Stimulated activated effector memory CD8-positive, alpha-beta T cell treated with anti-CD3 and anti-CD28 coated beads, Interleukin-12 subunit alpha, Interleukin-12 subunit beta, amount 100 ng/mL, for 72 hours (primary cell): ENCODE results near the gene ZDHHC22.

Experiments used
- ATAC-seq: fragments of 150-1000 bp; cut with Tn5 transposase; 2 replicates; pipeline ENCODE4 v1.10.0; 2021
- DNase-seq, 2 donors: peaks; one replicate each; pipeline ENCODE4 v3.0.0; 2021 to 2022; ENCODE audit warnings: low spot score in 2 of 2
- H3K27ac Mint-ChIP-seq: one replicate; pipeline ENCODE4 v1.8.0; 2022; ENCODE audit warnings: mild to moderate bottlenecking, mixed read lengths
- H3K36me3 Mint-ChIP-seq: one replicate; pipeline ENCODE4 v1.8.0; 2022; ENCODE audit warnings: mild to moderate bottlenecking, mixed read lengths
- H3K4me1 Mint-ChIP-seq: one replicate; pipeline ENCODE4 v1.8.0; 2022; ENCODE audit warnings: mixed read lengths
- H3K4me3 Mint-ChIP-seq: one replicate; pipeline ENCODE4 v1.8.0; 2022; ENCODE audit warnings: mild to moderate bottlenecking, mixed read lengths
- H3K9me3 Mint-ChIP-seq: one replicate; pipeline ENCODE4 v1.8.0; 2022; ENCODE audit warnings: mixed read lengths

The ZDHHC22 gene

GRCh38 chr14:77088645-77089044 lies 52.9 kb downstream of the ZDHHC22 start:
- H3K4me3 Mint-ChIP-seq = no peak overlapping the region
- no peak overlapping the region for H3K27ac Mint-ChIP-seq
- ATAC-seq = no peak
- no peaks in the 10 kb centered on the region for H3K4me1 Mint-ChIP-seq
- no peak for DNase-seq
- no peaks in the 10 kb centered on the region for H3K36me3 Mint-ChIP-seq
- H3K9me3 Mint-ChIP-seq = peaks cover 3% of the 10 kb centered on the region

- H3K36me3 Mint-ChIP-seq = no peaks in the 10 kb centered on the region
- H3K9me3 Mint-ChIP-seq = peaks cover 3% of the 10 kb centered on the region
- ATAC-seq = no peak
- H3K4me1 Mint-ChIP-seq = no peaks in the 10 kb centered on the region
- DNase-seq = no peak
- H3K4me3 Mint-ChIP-seq = no peak overlapping the region
- no peak overlapping the region for H3K27ac Mint-ChIP-seq
Observed at GRCh38 chr14:77088219-77088618, 53.4 kb downstream of the ZDHHC22 start.

- no peak for DNase-seq
- Mint-ChIP-seq H3K36me3 (no peaks in the 10 kb centered on the region), H3K9me3 (peaks cover 3% of the 10 kb centered on the region), H3K4me1 (no peaks in the 10 kb centered on the region), H3K27ac (no peak overlapping the region), H3K4me3 (no peak overlapping the region)
- ATAC-seq = no peak
Observed at GRCh38 chr14:77087631-77088030, 54.0 kb downstream of the ZDHHC22 start.

DNA sequence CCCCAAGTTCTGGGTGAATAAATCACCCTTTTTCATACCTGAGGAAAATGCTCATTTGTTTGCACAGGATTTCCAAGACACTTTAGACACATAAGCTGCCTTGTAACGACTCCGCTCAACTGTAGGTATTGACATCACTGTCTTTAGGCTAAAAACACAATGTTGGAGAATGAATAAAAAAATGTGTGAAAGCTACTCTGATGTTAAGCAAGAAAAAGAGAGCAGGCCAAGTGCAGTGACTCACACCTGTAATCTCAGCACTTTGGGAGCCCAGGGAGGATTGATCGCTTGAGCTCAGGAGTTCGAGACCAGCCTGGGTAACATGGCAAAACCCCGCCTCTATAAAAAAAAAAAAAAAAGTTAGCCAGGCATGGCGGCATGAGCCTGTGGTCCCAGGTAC lies 54.6 kb downstream of the ZDHHC22 start:
- no peaks in the 10 kb centered on the region for H3K4me1 Mint-ChIP-seq
- ATAC-seq (no peak), DNase-seq (no peak)
- H3K9me3 Mint-ChIP-seq = peaks cover 3% of the 10 kb centered on the region
- H3K36me3 Mint-ChIP-seq = no peaks in the 10 kb centered on the region
- H3K4me3 Mint-ChIP-seq = no peak overlapping the region
- H3K27ac Mint-ChIP-seq = no peak overlapping the region

GRCh38 chr14:77086017-77086727 lies 55.4 kb downstream of the ZDHHC22 start:
- DNase-seq = no peak
- no peaks in the 10 kb centered on the region for H3K4me1 Mint-ChIP-seq
- H3K4me3 Mint-ChIP-seq = no peak overlapping the region
- no peaks in the 10 kb centered on the region for H3K36me3 Mint-ChIP-seq
- ATAC-seq = peak; percentile 55
- H3K9me3 Mint-ChIP-seq = no peaks in the 10 kb centered on the region
- no peak overlapping the region for H3K27ac Mint-ChIP-seq

GRCh38 chr14:77085538-77085937 lies 56.1 kb downstream of the ZDHHC22 start:
- Mint-ChIP-seq H3K36me3 (no peaks in the 10 kb centered on the region), H3K27ac (no peak overlapping the region), H3K9me3 (no peaks in the 10 kb centered on the region), H3K4me1 (no peaks in the 10 kb centered on the region), H3K4me3 (no peak overlapping the region)
- DNase-seq (no peak), ATAC-seq (no peak)

- ATAC-seq (no peak), DNase-seq (no peak)
- H3K4me3 Mint-ChIP-seq = no peak overlapping the region
- H3K4me1 Mint-ChIP-seq = no peaks in the 10 kb centered on the region
- H3K9me3 Mint-ChIP-seq = no peaks in the 10 kb centered on the region
- H3K27ac Mint-ChIP-seq = no peak overlapping the region
- no peaks in the 10 kb centered on the region for H3K36me3 Mint-ChIP-seq
Observed at GRCh38 chr14:77084985-77085384, 56.6 kb downstream of the ZDHHC22 start.

DNA sequence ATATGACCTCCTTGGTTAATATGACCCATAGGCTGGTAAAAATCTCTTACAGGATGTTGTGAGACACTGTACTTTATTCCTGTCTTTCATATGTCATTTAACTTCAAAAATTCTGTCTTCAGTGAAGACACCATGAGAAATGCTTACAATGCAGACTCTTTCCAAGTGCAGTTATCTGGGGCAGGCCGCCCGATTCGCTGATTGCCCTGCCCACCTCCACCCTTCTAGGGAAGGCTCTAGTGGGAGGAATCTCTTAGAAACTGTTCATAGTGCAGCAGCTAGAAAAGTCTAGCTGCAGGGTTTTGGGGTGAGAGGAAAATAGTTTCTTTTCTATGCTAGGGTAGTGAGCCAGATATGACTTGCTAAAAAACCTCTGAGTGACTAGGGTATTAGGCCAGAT lies 58.5 kb downstream of the ZDHHC22 start:
- no peak overlapping the region for H3K27ac Mint-ChIP-seq
- no peak for DNase-seq
- H3K36me3 Mint-ChIP-seq = no peaks in the 10 kb centered on the region
- H3K4me1 Mint-ChIP-seq = no peaks in the 10 kb centered on the region
- no peak for ATAC-seq
- H3K9me3 Mint-ChIP-seq = no peaks in the 10 kb centered on the region
- no peak overlapping the region for H3K4me3 Mint-ChIP-seq

DNA sequence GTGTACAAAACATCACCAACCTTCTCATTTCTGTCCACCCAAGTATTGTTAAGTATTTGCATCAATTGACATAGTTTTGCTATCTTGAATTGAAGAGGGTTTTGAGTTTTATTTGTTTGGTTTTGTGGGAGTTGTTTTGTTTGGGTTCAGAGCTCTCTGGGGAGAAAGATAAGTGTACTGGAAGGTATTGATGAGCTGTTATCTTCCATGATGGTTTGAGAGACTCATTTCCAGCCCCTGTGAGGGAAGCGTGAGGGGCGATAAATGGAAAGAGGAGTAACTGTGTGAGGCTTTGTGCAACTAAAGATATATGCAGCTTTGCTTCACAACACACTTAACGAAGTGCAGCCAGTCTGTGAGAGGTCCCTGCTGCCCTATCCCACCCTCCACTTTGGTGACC lies 59.2 kb downstream of the ZDHHC22 start:
- ATAC-seq = no peak
- no peak for DNase-seq

More for the DNA sequence above, 59.2 kb downstream of the ZDHHC22 start:
- no peak overlapping the region for H3K27ac Mint-ChIP-seq
- no peaks in the 10 kb centered on the region for H3K4me1 Mint-ChIP-seq
- H3K36me3 Mint-ChIP-seq = no peaks in the 10 kb centered on the region
- H3K4me3 Mint-ChIP-seq = no peak overlapping the region
- H3K9me3 Mint-ChIP-seq = no peaks in the 10 kb centered on the region
